GM19397 (cell line): Measurements from ENCODE around the gene CMTR1.
"Not testable (repeated sequence)": the region's sequence is repeated elsewhere in the genome, so short reads cannot be mapped to it uniquely, and the experiment has no call there.

Experiments
- ATAC-seq: cut with Tn5 transposase; IDR thresholded peaks from one replicate; pipeline ENCODE4 v1.9.1; 2021; ENCODE audit warnings: mild to moderate bottlenecking, moderate library complexity; ENCODE audit not compliant: unreplicated experiment

The CMTR1 gene

GRCh38 chr6:37432916-37433656, at the start of gene CMTR1:
Gene CMTR1, plus strand, starts transcription at chr6:37433221. Its CDS starts 2,409 bp downstream, at chr6:37435630.
- ATAC-seq, result peak; percentile 91

GRCh38 chr6:37388578-37388977, 44.4 kb upstream of the CMTR1 start:
- no peak for ATAC-seq

GRCh38 chr6:37389857-37390256, 43.2 kb upstream of the CMTR1 start:
- ATAC-seq, result no peak

- ATAC-seq, result no peak
Observed at GRCh38 chr6:37391120-37391519, 41.9 kb upstream of the CMTR1 start.

GRCh38 chr6:37392821-37393220, 40.2 kb upstream of the CMTR1 start:
- no peak for ATAC-seq

- no peak for ATAC-seq
Observed at GRCh38 chr6:37393381-37393929, 39.6 kb upstream of the CMTR1 start.

GRCh38 chr6:37396571-37397180, 36.3 kb upstream of the CMTR1 start:
- ATAC-seq, result no peak

- ATAC-seq, result no peak
Observed at GRCh38 chr6:37399131-37399530, 33.9 kb upstream of the CMTR1 start.

GRCh38 chr6:37399795-37400490, 33.1 kb upstream of the CMTR1 start:
- no peak for ATAC-seq

GRCh38 chr6:37401658-37402057, 31.4 kb upstream of the CMTR1 start:
- not testable (repeated sequence) for ATAC-seq

GRCh38 chr6:37406726-37407341, 26.2 kb upstream of the CMTR1 start:
- no peak for ATAC-seq

GRCh38 chr6:37407948-37408347, 25.1 kb upstream of the CMTR1 start:
- ATAC-seq, result no peak

GRCh38 chr6:37409501-37409900, 23.5 kb upstream of the CMTR1 start:
- no peak for ATAC-seq

GRCh38 chr6:37417393-37417792, 15.6 kb upstream of the CMTR1 start:
- no peak for ATAC-seq

GRCh38 chr6:37418722-37419121, 14.3 kb upstream of the CMTR1 start:
- no peak for ATAC-seq

GRCh38 chr6:37426058-37426944, 6.7 kb upstream of the CMTR1 start:
- no peak for ATAC-seq

GRCh38 chr6:37426945-37427510, 6.0 kb upstream of the CMTR1 start:
- no peak for ATAC-seq

- ATAC-seq, result no peak
Observed at GRCh38 chr6:37429352-37429750, 3.7 kb upstream of the CMTR1 start.

GRCh38 chr6:37432590-37432915, 468 bp upstream of the CMTR1 start:
- peak; percentile 5 for ATAC-seq

- peak; percentile 18 for ATAC-seq
Observed at GRCh38 chr6:37433657-37434271, 743 bp downstream of the CMTR1 start.
